BJ (cell line): Measurements from ENCODE around the gene NRIP2. TPM values are rescaled to one million over a fixed set of nuclear protein-coding genes. Genes with fewer than 3 reads are reported as not detected.

Experiments used
- CTCF ChIA-PET: fragments of 350-600 bp; formaldehyde crosslinking; extraction: SDS; loops from one replicate; lab custom pipeline; 2021; ENCODE audit warnings: antibody characterized with exemption, inconsistent platforms; lab: Yijun Ruan, JAX
- POLR2A ChIA-PET: fragments of 300-600 bp; sonication (Branson Sonifier 250); formaldehyde crosslinking; extraction: SDS; loops from one replicate; lab custom pipeline; 2021; ENCODE audit warnings: antibody characterized with exemption; lab: Charles Lee
- DNase-seq: peaks from one replicate; pipeline ENCODE4 v3.0.0-alpha.2; 2011; ENCODE audit warnings: low read depth
- H3K27me3 ChIP-seq: 2 replicates; pipeline ENCODE4 v1.6.0; 2011; ENCODE audit warnings: low read length; ENCODE audit not compliant: control insufficient read depth, insufficient read depth
- H3K36me3 ChIP-seq: 2 replicates; pipeline ENCODE4 v1.5.1; 2011; ENCODE audit warnings: low read length; ENCODE audit not compliant: control insufficient read depth, insufficient read depth
- H3K4me3 ChIP-seq: 2 replicates; pipeline ENCODE4 v1.5.1; 2011; ENCODE audit warnings: low read depth, mild to moderate bottlenecking, control low read depth, low read length
- polyA minus RNA-seq: library from RNA; depleted of rRNA, polyadenylated mRNA; stranded (reverse); fragments of >200 nt; gene quantifications from 2 replicates; pipeline ENCODE4 v1.2.3, GENCODE V29; 2011; rRNA and poly(A)+ RNA removed
- polyA plus RNA-seq: library from polyadenylated mRNA; depleted of rRNA; stranded (reverse); fragments of >200 nt; gene quantifications from 2 replicates; pipeline ENCODE4 v1.2.3, GENCODE V29; 2011; rRNA removed
- TF ChIP-seq, protein P1 (sequence below): IDR thresholded peaks from 2 replicates; pipeline ENCODE4 v1.5.1; 2011; ENCODE audit warnings: low read depth, mild to moderate bottlenecking, control low read depth, inconsistent platforms, low read length, moderate library complexity; ENCODE audit not compliant: insufficient read depth

NRIP2 gene, protein sequence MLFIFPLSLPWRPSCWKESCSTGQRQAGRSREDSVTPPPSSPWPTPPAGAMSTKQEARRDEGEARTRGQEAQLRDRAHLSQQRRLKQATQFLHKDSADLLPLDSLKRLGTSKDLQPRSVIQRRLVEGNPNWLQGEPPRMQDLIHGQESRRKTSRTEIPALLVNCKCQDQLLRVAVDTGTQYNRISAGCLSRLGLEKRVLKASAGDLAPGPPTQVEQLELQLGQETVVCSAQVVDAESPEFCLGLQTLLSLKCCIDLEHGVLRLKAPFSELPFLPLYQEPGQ
- polyA plus RNA-seq = not detected in 2 replicates
- not detected in 2 replicates for polyA minus RNA-seq

GRCh38 chr12:2834581-2835491 lies at the start of gene NRIP2:
Gene NRIP2 (minus strand): TSS chr12:2835035. CDS start chr12:2834983, 52 bp downstream.
- Histone ChIP-seq H3K36me3 (peaks cover 1% of the 10 kb centered on the region; the same call in 1 of the 2 replicates), H3K4me3 (no peak within 1 kb of the TSS), H3K27me3 (peaks cover 2% of the 10 kb centered on the region)
- TF ChIP-seq, protein P1, sequence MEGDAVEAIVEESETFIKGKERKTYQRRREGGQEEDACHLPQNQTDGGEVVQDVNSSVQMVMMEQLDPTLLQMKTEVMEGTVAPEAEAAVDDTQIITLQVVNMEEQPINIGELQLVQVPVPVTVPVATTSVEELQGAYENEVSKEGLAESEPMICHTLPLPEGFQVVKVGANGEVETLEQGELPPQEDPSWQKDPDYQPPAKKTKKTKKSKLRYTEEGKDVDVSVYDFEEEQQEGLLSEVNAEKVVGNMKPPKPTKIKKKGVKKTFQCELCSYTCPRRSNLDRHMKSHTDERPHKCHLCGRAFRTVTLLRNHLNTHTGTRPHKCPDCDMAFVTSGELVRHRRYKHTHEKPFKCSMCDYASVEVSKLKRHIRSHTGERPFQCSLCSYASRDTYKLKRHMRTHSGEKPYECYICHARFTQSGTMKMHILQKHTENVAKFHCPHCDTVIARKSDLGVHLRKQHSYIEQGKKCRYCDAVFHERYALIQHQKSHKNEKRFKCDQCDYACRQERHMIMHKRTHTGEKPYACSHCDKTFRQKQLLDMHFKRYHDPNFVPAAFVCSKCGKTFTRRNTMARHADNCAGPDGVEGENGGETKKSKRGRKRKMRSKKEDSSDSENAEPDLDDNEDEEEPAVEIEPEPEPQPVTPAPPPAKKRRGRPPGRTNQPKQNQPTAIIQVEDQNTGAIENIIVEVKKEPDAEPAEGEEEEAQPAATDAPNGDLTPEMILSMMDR = no peak
- POLR2A ChIA-PET = interaction anchor here (0.5 kb wide), 1 partner anchor 11 kb away, joined by 3 read pairs; no protein-coding TSS in a partner anchor
- DNase-seq = no peak
- CTCF ChIA-PET = interaction anchor here (0.9 to 1.9 kb wide), 6 partner anchors 12 to 199 kb away, joined by 3 to 6 read pairs (median 3); no protein-coding TSS in a partner anchor

DNA sequence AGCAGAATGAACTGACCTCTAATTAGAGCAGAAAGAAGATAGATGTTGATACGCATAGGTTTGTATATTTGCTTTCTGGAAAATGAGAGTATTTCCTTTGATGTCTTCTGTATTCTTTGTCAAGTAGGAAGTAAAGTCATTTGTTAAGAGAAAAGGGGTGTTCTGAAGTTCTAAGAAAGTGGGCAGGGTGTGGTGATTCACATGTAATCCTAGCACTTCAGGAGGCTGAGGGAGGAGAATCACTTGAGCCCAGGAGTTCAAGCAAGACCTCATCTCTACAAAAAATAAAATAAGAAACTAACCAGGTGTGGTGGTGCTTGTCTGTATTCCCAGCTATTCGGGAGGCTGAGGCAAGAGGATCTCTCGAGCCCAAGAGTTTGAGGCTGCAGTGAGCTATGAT lies 45.0 kb upstream of the NRIP2 start:
- POLR2A ChIA-PET = no interaction called here
- no peak overlapping the region for H3K4me3 ChIP-seq
- no peak for DNase-seq
- TF ChIP-seq, protein P1 = no peak
- H3K36me3 ChIP-seq = no peaks in the 10 kb centered on the region; the same call in 1 of the 2 replicates
- no peaks in the 10 kb centered on the region for H3K27me3 ChIP-seq
- CTCF ChIA-PET = interaction anchor here (1.5 to 1.6 kb wide), 2 partner anchors 9 to 11 kb away, joined by 4 to 6 read pairs; partner anchors contain the start of gene TULP3

- Histone ChIP-seq H3K4me3 (peak overlapping the region; percentile 70), H3K36me3 (no peaks in the 10 kb centered on the region; the same call in 1 of the 2 replicates), H3K27me3 (no peaks in the 10 kb centered on the region)
- DNase-seq = no peak
- POLR2A ChIA-PET = interaction anchor here (0.6 kb wide), 1 partner anchor 12 kb away, joined by 3 read pairs; the partner anchor contains the start of gene TULP3
- CTCF ChIA-PET = interaction anchor here (0.7 to 1.7 kb wide), 7 partner anchors 13 to 194 kb away, joined by 3 to 6 read pairs (median 4); partner anchors contain the start of gene TULP3
- TF ChIP-seq, protein P1 = peak; percentile 14; the same call in 1 of the 2 replicates
Measured at GRCh38 chr12:2877953-2878732, 43.3 kb upstream of the NRIP2 start.

DNA sequence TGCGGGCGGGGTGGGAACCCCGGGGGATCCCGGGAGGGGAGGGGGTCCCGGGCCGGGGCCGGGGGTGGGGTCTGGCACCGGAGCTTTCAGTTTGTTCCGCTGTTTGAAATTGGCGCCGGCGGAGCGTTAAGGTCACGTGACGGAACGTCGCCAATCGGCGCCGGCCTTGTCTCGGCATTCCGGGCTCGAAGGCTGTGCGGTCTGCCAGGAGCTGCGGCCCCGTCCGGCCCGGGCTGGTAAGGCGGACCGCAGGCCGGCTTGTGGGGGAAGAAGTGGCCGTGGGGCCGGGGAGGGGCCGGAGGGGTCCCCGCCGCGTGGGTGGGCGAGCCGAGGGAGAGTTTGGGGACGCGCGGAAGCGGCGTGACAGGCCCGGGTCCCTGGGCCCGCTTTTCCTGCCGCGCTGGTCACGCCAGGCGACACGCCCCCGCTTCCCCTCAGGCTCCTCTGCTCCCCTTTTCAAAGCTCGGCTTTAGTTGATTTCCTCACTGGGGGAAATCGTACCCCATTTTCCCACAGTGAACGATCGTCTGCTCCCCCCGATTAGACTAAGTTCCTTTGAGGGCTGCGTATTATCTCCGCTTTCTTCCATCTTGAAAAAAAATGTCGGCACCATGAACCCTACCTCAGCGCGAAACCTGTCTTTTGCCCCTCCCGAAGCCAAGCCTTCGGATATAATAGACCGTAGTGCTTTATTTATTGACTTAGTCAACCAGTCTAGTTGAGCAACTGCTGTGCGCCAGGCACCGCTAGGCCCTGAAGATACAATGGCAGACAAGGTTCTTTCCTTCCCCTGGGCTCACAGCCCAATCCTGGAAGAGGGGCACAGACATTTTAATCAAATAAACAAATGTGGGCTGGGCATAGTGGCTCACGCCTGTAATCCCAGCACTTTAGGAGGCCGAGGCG lies 42.5 kb upstream of the NRIP2 start, which contains the start of the genes FOXM1 and RHNO1:
Gene FOXM1 (minus strand): TSS at position 128 of the 906 bp plus-strand sequence. CDS start 2,696 bp downstream, outside the sequence.
Gene RHNO1 (plus strand): TSS at position 177 of the 906 bp plus-strand sequence. CDS start 8,144 bp downstream, outside the sequence.
- TF ChIP-seq, protein P1 = peak; percentile 23; the same call in 1 of the 2 replicates
- CTCF ChIA-PET = interaction anchor here (0.9 to 1.7 kb wide), 4 partner anchors 32 to 195 kb away, joined by 3 to 5 read pairs (median 4); no protein-coding TSS in a partner anchor

More for the DNA sequence above, 42.5 kb upstream of the NRIP2 start, which contains the start of the genes FOXM1 and RHNO1:
- POLR2A ChIA-PET = no interaction called here
- Histone ChIP-seq H3K4me3 (peak within 1 kb of the TSS; percentile 70), H3K36me3 (no peaks in the 10 kb centered on the region; the same call in 1 of the 2 replicates), H3K27me3 (no peaks in the 10 kb centered on the region)
- DNase-seq = no peak
